Fibroblast of lung (primary cell): Measurements from ENCODE around the gene ERBB2. TPM values are rescaled to one million over a fixed set of nuclear protein-coding genes. Genes with fewer than 3 reads are reported as not detected.

Experiments used
- DNase-seq, 2 donors: peaks; one replicate each; pipeline versions ENCODE4 v3.0.0 to v3.0.0-alpha.2; 2010; ENCODE audit warnings: low read depth in 2 of 2
- H2AFZ ChIP-seq: 2 replicates; pipeline ENCODE4 v1.5.1; 2012; ENCODE audit warnings: low read length, control low read depth, inconsistent platforms
- H3K27ac ChIP-seq: 2 replicates; pipeline ENCODE4 v1.5.1; 2011; ENCODE audit warnings: low read length, control low read depth; ENCODE audit not compliant: insufficient read depth
- H3K27me3 ChIP-seq: 2 replicates; pipeline ENCODE4 v1.5.1; 2011; ENCODE audit warnings: mild to moderate bottlenecking, low read length; ENCODE audit not compliant: control insufficient read depth, insufficient read depth
- H3K36me3 ChIP-seq: 2 replicates; pipeline ENCODE4 v1.5.1; 2011; ENCODE audit warnings: low read length; ENCODE audit not compliant: control insufficient read depth, insufficient read depth
- H3K4me1 ChIP-seq: 2 replicates; pipeline ENCODE4 v1.5.1; 2011; ENCODE audit warnings: low read length; ENCODE audit not compliant: control insufficient read depth, insufficient read depth; ENCODE audit errors: extremely low read depth
- H3K4me2 ChIP-seq: 2 replicates; pipeline ENCODE4 v1.5.1; 2011; ENCODE audit warnings: low read length, control low read depth; ENCODE audit not compliant: insufficient read depth; ENCODE audit errors: extremely low read depth
- H3K4me3 ChIP-seq, 4 experiments: fragments of 200-600 bp in 1 of 4; sonication (generic) in 1 of 4; replicated peaks in 1 of 4; 2 replicates each; pipeline ENCODE4 v1.5.1; 2011 to 2016; ENCODE audit warnings: low read length in 4 of 4, low read depth in 3 of 4, mild to moderate bottlenecking in 3 of 4, control low read depth in 2 of 4, inconsistent platforms in 1 of 4, mixed read lengths in 1 of 4; ENCODE audit not compliant: insufficient read depth in 1 of 4; ENCODE audit errors: control extremely low read depth in 1 of 4
- H3K79me2 ChIP-seq: 2 replicates; pipeline ENCODE4 v1.5.1; 2012; ENCODE audit warnings: mild to moderate bottlenecking, low read length, inconsistent platforms; ENCODE audit not compliant: control insufficient read depth, insufficient read depth
- H3K9ac ChIP-seq: 2 replicates; pipeline ENCODE4 v1.5.1; 2011; ENCODE audit warnings: mild to moderate bottlenecking, low read length, control low read depth; ENCODE audit not compliant: insufficient read depth
- H3K9me3 ChIP-seq: 2 replicates; pipeline ENCODE4 v1.5.1; 2012; ENCODE audit warnings: low read depth, low read length; ENCODE audit not compliant: control insufficient read depth, insufficient read depth
- H4K20me1 ChIP-seq: 2 replicates; pipeline ENCODE4 v1.5.1; 2011; ENCODE audit warnings: low read length; ENCODE audit not compliant: control insufficient read depth, insufficient read depth; ENCODE audit errors: extremely low read depth
- EZH2 ChIP-seq: IDR thresholded peaks from 2 replicates; pipeline ENCODE4 v1.5.1; 2012; ENCODE audit warnings: low read length, control low read depth, mild to moderate bottlenecking; ENCODE audit errors: missing control alignments
- polyA plus RNA-seq, 2 donors: library from polyadenylated mRNA; depleted of rRNA in 1 of 2; stranded (reverse) in 1 of 2; unstranded in 1 of 2; fragments of >200 nt; gene quantifications; 2 replicates each; pipeline ENCODE4 v1.2.1, GENCODE V29; 2011 to 2012; ENCODE audit warnings: missing spikeins in 1 of 2
- total RNA-seq: library from RNA; depleted of rRNA; stranded (reverse); fragments of >200 nt; gene quantifications from 2 replicates; pipeline ENCODE4 v1.2.1, GENCODE V29; 2014
- TF ChIP-seq, protein P1 (sequence below), 2 donors: IDR thresholded peaks in 1 of 2; conservative IDR thresholded peaks in 1 of 2; 1 replicate in 1 of 2; 2 replicates in 1 of 2; pipeline ENCODE4 v1.5.1; 2011 to 2012; ENCODE audit warnings: low read length in 2 of 2, control low read depth in 1 of 2, inconsistent platforms in 1 of 2, low read depth in 1 of 2, mild to moderate bottlenecking in 1 of 2

ERBB2 gene
- total and polyA plus RNA-seq, 2 donors (not counting 1 experiment from before 2014, with no cell fraction given): 24.7 to 33.9 TPM

DNA sequence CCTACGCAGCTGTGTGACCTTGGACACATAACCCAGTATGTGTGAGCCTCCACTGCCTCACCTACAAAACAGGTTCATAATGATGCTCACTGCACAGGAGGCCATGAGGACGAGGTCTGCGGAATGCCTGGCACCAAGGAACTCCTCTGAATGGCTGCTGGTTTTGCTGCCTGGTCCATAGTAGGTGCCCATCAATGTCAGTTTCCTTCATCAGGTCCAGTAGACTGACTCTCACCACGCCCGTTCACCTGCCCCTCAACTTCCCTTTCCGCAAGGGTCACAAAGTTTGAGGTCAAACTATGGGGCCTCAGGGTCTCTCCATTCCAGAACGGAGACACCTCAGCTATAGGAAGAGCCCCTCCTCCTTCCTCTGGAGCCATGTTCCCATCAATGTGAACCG is 22.8 kb upstream of the ERBB2 start:
- Histone ChIP-seq H3K4me3 (no peak overlapping the region), H3K36me3 (no peaks in the 10 kb centered on the region), H3K4me2 (no peak overlapping the region), H2AFZ (no peak overlapping the region), H3K9me3 (no peaks in the 10 kb centered on the region), H3K79me2 (no peaks in the 10 kb centered on the region), H3K27ac (no peak overlapping the region), H4K20me1 (no peaks in the 10 kb centered on the region), H3K9ac (no peak overlapping the region), H3K27me3 (no peaks in the 10 kb centered on the region), H3K4me1 (no peaks in the 10 kb centered on the region)
- DNase-seq: no peak
- TF ChIP-seq, protein P1, sequence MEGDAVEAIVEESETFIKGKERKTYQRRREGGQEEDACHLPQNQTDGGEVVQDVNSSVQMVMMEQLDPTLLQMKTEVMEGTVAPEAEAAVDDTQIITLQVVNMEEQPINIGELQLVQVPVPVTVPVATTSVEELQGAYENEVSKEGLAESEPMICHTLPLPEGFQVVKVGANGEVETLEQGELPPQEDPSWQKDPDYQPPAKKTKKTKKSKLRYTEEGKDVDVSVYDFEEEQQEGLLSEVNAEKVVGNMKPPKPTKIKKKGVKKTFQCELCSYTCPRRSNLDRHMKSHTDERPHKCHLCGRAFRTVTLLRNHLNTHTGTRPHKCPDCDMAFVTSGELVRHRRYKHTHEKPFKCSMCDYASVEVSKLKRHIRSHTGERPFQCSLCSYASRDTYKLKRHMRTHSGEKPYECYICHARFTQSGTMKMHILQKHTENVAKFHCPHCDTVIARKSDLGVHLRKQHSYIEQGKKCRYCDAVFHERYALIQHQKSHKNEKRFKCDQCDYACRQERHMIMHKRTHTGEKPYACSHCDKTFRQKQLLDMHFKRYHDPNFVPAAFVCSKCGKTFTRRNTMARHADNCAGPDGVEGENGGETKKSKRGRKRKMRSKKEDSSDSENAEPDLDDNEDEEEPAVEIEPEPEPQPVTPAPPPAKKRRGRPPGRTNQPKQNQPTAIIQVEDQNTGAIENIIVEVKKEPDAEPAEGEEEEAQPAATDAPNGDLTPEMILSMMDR (conservative IDR thresholded peaks at IDR 0.05 in 1 of 2, IDR thresholded peaks at IDR 0.05 in 1 of 2; ENCODE audit: low read depth in 1 of 2, low read length in 2 of 2): no peak
- TF ChIP-seq EZH2: no peak

DNA sequence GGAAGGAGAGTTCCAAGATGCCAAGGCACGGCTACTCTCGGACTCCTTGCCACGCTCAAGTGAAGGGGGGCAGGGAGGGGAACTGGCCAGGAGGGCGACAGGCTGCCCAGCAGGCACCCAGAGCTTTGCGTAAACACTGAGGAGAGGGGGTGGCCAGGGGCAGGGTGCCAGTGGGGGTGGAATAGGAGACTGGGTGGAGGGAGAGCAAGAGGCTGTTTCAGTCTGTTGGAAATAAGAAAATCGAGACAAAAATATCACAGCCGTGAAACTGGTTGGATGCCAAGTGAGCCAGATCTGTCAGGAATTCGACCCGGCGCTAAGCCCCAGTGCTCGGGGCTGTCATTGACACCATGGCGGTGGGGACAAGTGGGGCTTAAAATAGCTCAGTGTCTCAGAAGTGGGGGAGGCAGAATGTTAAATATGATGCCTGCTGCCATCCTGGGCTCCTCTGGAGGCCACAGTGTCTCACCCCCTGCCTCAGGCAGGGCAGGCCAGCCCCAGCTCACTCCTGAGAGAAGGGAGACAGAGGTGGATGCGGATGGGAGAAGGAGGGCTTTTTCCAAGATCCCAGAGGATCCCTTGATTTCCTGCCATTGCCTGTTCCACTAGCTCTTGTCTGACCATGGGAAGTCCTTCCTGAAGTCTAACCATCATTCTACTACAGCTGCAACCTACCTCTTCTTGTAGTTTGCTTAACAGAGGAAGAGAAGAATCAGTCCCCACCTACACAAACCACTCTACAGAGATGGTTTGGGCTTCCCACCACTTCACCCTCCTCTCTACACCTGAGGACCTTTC is 22.1 kb upstream of the ERBB2 start:
- Histone ChIP-seq H3K4me3 (no peak overlapping the region), H3K9me3 (no peaks in the 10 kb centered on the region), H3K4me1 (no peaks in the 10 kb centered on the region), H3K79me2 (no peaks in the 10 kb centered on the region), H3K9ac (no peak overlapping the region), H2AFZ (no peak overlapping the region), H3K27me3 (no peaks in the 10 kb centered on the region), H3K27ac (no peak overlapping the region), H4K20me1 (no peaks in the 10 kb centered on the region), H3K4me2 (no peak overlapping the region), H3K36me3 (no peaks in the 10 kb centered on the region)
- no peak for DNase-seq
- TF ChIP-seq EZH2: no peak
- TF ChIP-seq, protein P1 (conservative IDR thresholded peaks at IDR 0.05 in 1 of 2, IDR thresholded peaks at IDR 0.05 in 1 of 2; ENCODE audit: low read depth in 1 of 2, low read length in 2 of 2): no peak

DNA sequence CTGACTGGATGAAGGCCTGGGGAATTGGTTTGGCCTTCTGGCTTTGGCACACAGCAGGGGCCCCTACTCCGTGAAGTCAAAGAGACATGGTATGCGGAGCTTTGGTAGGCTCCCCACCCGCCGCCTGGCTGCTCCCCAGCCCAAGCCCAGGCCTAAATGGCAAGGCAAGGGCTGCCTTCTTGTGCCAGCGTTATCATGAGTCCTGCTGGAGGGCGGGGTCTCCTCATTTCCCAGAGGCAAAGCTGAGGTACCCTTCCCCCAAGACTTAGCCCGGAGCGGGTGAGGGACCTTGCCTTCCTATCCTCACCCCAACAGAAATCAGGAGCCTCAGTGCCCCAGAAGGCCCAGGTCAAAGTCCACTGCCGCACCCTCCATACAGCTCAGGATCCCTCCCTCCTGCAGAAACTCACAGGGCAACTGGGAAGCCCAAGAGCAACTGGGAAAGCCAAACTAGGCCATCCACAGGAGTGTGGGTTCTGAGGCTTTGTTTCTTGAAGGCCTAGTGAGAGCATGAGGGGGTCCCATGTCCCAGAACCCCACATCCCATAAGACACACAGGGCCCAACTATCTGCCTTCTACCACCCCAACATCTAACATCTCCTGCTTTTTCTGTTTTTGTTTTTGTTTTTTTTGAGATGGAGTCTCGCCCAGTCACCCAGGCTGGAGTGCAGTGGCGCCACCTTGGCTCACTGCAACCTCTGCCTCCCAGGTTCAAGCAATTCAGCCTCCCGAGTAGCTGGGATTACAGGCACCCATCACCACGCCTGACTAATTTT is 21.3 kb upstream of the ERBB2 start:
- Histone ChIP-seq H4K20me1 (no peaks in the 10 kb centered on the region), H3K9ac (no peak overlapping the region), H3K27me3 (no peaks in the 10 kb centered on the region), H3K4me2 (no peak overlapping the region), H3K27ac (no peak overlapping the region), H3K4me1 (no peaks in the 10 kb centered on the region), H3K79me2 (no peaks in the 10 kb centered on the region), H3K4me3 (no peak overlapping the region), H2AFZ (no peak overlapping the region), H3K9me3 (no peaks in the 10 kb centered on the region), H3K36me3 (no peaks in the 10 kb centered on the region)
- TF ChIP-seq, protein P1 (conservative IDR thresholded peaks at IDR 0.05 in 1 of 2, IDR thresholded peaks at IDR 0.05 in 1 of 2; ENCODE audit: low read depth in 1 of 2, low read length in 2 of 2): no peak
- TF ChIP-seq EZH2: no peak
- no peak for DNase-seq
